Measurements from ENCODE around the gene BAD.

GRCh38 chr11:64287676-64288352 is 3.3 kb upstream of the BAD start:
- TF ChIP-seq USF2 (IDR thresholded peaks at IDR 0.05) = no peak
- TF ChIP-seq EP300 (IDR thresholded peaks at IDR 0.05) = no peak
- no peak for TF ChIP-seq POLR2A (IDR thresholded peaks at IDR 0.05; ENCODE audit: low read length)
- no peak for TF ChIP-seq REST (IDR thresholded peaks at IDR 0.05)
- no peak for TF ChIP-seq TFCP2L1 (CRISPR knock-in tag; IDR thresholded peaks at IDR 0.05)
- TF ChIP-seq BHLHE40 (IDR thresholded peaks at IDR 0.05; ENCODE audit: low read depth, low read length) = no peak
- no peak for TF ChIP-seq CTCF (IDR thresholded peaks at IDR 0.05)
- TF ChIP-seq FOSL2 (IDR thresholded peaks at IDR 0.05) = no peak
- TF ChIP-seq FOSL2 (CRISPR knock-in tag; IDR thresholded peaks at IDR 0.05) = no peak
- no peak for TF ChIP-seq MYC (IDR thresholded peaks at IDR 0.05; ENCODE audit: borderline replicate concordance, low read length)
- no peak for TF ChIP-seq JUN (IDR thresholded peaks at IDR 0.05)

All from A549 (cell line).